GM21576 (cell line): Measurements from ENCODE around the gene FAM53B.

Experiments used
- ATAC-seq: cut with Tn5 transposase; IDR thresholded peaks from one replicate; pipeline ENCODE4 v1.9.1; 2021; ENCODE audit warnings: mild to moderate bottlenecking, moderate library complexity; ENCODE audit not compliant: unreplicated experiment

The FAM53B gene

GRCh38 chr10:124728830-124729661 is 15.1 kb downstream of the FAM53B start:
- no peak for ATAC-seq

GRCh38 chr10:124728071-124728829 is 15.9 kb downstream of the FAM53B start:
- ATAC-seq = no peak

GRCh38 chr10:124727361-124727960 is 16.7 kb downstream of the FAM53B start:
- ATAC-seq = no peak

DNA sequence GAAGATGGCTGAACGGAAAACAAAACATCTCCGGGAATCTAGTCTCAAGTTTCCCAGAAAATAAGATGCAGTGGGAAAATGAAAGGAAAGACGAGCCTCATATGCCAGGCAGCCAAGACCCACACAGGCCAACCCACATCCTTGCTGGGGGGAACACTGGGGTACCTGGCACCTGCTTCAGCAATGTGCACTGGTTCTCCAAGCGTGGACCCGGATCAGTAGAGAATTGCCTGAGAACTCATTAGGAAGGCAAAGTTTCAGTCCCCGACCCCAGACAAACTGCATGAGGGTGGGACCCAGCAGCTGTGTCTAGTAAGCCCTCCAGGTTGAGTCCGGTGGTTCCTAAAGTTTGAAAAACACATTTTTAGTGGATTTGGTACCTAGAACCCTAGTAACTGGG is 18.4 kb downstream of the FAM53B start:
- no peak for ATAC-seq

DNA sequence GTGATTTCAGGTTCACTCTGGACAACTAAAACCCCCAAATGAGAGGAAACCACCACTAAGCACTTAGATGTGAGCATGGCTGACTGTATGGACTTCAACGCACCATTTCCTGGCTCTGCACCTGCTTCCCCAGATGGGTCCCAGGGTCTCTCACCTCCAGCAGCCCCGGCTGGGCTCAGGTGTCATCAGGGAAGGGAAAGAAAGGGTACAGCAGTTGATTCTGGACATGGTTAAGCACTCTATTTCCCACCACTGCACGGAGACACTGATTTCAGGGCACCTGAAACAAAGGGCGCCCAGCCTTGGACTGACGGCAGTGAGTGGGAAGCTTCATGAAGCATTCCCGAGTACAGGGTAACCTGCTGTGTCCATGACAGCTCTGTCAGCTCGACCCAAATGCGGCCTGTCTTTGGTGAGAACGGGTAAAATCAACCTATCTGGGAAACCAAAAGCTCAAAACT is 19.0 kb downstream of the FAM53B start:
- ATAC-seq = no peak

DNA sequence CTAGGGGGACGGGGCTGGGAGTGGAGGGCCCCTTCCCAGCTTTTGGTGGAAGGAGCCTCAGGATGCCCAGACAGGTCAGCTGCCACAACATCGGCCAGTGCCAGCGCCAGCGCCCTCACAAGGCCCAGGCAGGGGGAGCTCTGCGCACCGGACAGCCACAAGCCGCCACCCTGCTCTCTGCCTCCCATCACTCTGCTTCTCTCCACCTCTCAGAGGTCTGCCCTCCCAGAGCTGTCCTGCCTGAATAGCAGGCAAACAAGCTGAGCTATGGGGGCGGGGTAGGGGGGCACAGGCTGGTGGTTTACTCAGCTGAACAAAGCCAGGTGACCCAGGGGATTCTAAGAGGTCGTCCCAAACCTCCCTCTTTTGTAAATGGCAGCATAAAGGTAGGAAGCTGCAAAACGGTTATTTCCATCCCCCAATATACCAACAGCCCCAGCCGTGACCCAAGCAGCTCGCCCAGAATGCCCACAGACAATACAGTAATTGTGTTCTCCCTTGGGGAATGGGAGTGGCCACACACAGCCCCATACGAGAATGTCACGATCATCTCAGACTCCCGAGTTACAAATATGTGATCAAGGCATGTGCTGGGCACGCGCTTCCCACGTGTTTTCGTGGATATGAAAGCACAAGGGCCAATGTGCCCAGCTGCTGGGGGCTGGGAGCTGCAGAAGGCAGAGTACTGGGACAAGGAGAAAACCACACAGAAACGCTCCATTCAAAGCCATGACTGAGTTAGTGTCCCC is 19.7 kb downstream of the FAM53B start:
- no peak for ATAC-seq

DNA sequence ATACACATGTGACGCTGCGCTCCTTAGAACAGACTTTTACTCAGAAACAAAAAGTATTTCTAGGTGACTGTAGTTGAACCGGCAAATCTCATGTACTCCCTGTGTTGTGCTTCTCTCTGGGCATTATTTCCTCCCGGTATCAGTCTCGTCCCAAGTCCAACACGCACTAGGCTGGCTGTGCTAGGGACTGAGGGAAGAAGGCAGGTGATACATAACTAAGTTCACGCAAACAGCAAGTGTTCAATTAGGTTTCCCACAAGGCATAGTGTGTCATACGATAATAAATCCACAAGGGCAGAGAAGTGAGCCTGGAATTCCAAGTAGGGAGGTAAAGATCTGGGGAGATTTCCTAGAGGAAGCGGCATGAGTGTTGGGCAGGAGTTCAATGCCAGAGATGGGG is 20.4 kb downstream of the FAM53B start:
- no peak for ATAC-seq

DNA sequence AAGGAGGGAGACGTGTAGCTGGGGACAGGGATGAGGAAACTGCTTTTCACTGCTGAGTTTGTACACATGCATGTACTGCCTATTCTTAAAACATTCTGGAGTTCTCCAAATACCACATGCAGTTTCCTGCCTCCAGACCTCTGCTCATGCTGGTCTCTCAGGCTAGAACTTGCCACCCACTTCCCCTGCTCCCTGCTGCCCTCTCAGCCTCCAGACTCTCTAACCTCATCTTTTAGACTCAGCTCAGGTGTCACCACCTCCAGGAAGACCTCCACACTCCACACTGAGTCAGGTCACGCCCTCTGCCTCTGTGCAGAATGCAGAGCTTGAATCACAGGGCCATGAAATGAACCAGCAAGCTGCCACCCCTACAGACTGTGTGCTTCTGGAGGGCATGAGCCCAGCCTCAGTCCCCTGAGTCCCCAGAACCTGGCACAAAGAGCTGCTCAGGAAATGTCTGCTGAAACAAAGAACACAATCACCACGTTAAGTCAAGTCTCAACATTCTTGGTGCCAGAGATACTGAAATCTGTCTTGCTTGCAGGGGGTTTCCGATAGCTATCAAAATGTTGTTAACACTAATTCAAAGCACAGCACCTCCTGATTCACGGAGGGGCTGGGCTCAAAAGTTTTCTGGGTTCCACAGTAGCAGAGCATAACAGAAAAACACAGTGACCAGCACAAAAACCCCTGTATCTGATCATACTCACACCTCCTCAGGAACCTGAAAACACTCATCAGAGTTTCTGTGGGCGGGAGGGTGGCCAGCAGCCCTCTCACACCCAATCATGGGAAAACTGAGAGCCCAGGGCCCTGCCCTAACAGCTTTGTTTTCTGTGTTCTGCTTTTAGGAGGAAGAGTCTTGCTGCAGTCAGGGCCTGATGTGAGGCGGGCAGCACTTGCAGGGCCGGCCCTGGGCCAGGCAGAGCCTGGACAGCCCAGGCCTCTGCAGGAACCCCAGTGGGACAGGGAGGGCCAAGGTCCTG is 21.1 kb downstream of the FAM53B start:
- ATAC-seq = peak; percentile 70

- no peak for ATAC-seq
Measured at GRCh38 chr10:124721330-124722045, 22.7 kb downstream of the FAM53B start.

GRCh38 chr10:124719213-124719851 is 24.8 kb downstream of the FAM53B start:
- peak; percentile 34 for ATAC-seq

DNA sequence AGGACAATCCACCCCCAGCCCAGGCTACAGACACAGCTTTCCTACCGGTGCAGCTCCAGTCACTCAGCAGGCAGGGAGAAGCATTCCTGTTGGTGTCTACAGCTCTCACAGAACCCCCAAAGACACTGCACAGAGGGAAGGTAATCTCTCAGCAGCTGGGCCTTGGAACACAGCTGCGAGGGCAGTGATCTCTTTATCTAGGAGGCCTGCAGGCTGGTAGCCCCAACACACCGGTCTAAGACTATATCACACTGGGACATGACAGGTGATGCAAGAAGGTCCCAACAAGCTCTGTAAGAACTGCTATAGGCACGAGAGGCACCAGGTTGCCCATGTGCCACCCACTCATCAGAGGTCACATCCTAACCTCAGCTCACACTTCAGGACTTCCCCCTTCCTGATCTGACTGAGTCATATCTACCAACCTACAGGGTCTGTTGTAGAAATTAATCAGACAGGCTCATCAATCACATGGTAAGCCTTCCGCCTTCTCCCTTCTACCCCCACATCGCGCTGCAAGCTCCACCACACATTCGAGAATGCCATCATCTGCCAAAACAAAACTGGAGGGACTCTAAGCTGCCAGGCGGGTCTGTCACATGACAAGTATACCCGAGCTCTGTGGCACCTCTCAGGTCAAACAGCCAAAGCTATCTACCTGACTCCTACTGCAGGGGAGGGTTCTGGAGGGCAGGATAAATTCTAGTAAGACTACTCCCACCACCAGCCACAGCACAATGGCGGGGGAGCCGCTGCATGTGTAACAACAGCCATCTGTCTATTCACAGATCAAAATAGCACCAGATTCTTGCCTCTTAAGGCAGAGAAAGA is 26.1 kb downstream of the FAM53B start:
- ATAC-seq = peak; percentile 49

DNA sequence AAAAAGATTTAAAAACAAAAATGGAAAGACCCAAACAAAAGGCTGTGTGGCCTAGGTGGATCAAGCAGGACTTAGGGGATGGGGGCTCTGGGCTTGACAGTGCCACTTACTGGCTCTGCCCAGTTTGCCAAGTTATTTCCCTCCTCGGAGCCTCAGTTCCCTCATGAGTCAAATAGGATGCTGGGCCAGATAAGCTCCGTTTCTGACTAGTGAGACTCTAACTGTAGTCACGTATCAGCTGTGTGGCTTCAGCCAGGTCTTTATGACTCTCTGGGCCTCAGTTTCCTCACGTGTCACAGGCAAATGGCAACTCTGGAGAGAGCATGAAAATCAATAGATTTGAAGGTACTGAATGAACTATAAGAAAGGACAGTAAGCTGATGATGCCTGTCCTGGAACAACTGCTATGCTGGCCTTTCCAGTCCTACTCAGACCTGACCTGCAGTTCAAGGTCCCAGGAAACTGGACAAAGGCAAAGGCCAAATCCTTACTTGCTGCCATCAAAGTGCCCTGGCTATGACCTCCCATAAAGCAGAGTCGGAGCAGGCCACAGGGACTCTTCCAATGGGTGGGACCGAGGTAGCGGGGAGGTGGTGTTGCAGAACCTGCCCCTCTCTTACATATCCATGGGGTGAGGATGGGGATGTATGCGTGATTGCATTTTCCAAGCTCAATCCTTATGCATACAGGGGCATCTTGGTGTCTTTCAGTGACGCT is 27.0 kb downstream of the FAM53B start:
- ATAC-seq = no peak

DNA sequence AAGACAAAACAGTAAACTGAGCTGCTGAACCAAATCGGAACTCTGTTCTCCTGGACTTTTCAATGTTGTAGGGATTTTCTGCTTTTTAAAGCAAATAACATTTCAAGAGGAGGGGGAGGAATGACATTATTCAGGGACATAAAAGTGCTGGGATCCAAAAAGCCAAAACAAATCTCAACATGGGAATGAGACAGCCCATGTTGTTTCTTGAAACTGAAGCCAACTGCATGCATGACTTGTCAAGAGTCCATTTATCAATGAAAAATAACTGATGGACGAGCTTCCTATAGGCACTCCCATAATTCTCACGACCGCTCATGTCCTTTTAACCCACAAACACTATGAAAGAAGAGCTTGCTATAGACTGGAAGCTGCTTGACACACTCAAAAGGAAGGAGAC is 27.8 kb downstream of the FAM53B start:
- ATAC-seq = no peak

DNA sequence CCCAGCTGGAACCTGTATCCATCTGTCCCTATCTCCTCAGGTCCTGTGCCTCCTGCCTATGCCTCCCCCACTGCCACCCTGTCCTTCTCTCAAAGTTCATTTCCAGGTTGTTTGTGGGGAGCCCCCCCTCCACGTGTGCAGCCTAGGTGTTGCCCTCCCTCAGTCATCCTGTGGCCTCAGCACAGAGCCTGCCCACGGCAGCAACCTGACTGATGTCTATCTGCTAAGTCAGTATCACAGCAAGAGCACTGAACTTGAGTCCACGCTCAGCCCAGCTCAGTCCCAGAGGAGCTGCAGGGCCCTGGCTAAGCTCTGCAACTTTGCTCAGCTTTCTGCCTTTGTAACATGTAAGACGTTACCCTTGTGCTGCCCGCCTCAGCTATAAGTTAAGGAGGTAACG is 28.7 kb downstream of the FAM53B start:
- no peak for ATAC-seq

- no peak for ATAC-seq
Measured at GRCh38 chr10:124713679-124714255, 30.4 kb downstream of the FAM53B start.

DNA sequence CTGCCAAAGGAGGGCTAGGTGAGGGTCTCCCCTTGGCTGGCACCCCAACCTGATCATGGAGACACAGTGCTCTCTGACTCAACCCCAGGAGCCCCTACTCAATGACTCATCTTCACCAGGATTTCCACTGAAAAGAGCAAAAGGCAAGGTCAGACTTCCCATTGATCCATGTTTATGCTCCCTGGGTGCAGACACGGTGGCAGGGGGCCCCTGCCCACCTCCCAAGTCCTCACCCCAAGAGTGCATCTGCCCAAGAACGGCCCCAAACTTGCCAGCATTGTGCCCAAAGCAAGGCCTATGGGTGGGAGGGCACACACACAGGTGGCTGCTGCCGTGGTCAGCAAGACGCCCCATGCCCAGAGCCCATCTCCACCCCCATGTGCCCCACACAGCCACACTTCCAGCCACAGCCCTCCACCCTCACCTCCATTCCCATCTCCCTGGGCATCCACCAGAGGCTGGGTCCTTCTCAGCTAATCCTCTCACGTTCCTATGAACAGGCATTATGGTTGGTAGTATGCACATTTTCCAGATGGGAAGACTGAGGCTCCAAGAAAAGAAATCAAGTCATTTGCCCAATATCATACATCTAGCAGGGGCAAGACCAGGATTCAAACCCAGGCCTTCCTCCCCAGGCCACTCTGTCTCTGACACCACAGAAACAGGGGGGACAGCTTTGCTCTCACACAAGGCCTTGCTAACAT is 31.3 kb downstream of the FAM53B start:
- no peak for ATAC-seq
